ENCODE results near the gene SLC22A7. TPM values are rescaled to one million over a fixed set of nuclear protein-coding genes. Genes with fewer than 3 reads are reported as not detected.
"Not testable (repeated sequence)": the region's sequence is repeated elsewhere in the genome, so short reads cannot be mapped to it uniquely, and the experiment has no call there.

Gene SLC22A7
- total and polyA plus RNA-seq, 3 donors from 2014 or later, result not detected

DNA sequence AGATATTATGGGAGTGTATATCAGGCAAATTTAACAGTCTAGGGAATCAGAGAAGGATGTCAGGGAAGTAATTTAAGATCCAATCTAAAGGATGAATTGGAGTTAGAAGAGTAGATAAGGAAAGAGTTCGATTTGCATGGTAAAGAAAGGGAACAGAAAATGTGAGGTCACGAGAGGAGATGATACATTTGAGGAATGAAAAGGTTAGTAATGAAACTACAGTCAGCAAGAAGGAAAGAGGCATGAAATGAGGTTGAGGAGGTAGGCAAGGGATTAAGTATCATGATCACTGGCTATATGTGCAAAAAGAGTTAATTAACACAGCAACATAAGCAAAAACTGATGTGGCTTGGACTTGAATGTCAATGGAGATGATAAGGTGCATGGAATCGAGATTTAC is 49.0 kb downstream of the SLC22A7 start:
- intact Hi-C loops (cut with DNase I; ENCODE audit: low total_unique reads), result no loop called here
- no peaks in the 10 kb centered on the region for H3K36me3 ChIP-seq (ENCODE audit: low read depth, missing control alignments)
- 81% methylated on average over 3 of the region's 3 CpGs for WGBS, 2 donors

DNA sequence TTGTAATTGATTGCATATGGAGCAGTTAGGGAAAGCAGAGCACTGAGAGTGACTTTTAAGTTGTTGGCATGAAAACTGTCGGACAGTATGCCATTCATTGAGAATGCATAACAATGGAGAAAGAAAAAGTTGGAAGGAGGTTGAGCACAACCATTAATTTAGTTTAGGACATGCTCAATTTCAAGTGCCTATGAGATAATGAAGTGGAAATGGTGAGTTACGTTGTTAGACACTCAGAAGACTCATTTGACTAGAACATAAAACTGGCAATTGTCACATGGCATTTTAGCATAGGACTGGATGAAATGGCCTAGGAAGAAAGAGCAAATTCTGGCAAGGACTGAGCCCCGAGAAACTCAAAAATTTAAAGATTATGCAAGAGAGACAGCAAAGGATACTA is 49.4 kb downstream of the SLC22A7 start:
- Histone ChIP-seq H3K9me3 (no peaks in the 10 kb centered on the region), H3K27me3 (no peaks in the 10 kb centered on the region), H3K36me3 (ENCODE audit: low read depth, missing control alignments) (no peaks in the 10 kb centered on the region), H3K4me1 (no peaks in the 10 kb centered on the region), H3K27ac (no peak overlapping the region), H3K4me3 (no peak overlapping the region)
- TF ChIP-seq, protein P1, sequence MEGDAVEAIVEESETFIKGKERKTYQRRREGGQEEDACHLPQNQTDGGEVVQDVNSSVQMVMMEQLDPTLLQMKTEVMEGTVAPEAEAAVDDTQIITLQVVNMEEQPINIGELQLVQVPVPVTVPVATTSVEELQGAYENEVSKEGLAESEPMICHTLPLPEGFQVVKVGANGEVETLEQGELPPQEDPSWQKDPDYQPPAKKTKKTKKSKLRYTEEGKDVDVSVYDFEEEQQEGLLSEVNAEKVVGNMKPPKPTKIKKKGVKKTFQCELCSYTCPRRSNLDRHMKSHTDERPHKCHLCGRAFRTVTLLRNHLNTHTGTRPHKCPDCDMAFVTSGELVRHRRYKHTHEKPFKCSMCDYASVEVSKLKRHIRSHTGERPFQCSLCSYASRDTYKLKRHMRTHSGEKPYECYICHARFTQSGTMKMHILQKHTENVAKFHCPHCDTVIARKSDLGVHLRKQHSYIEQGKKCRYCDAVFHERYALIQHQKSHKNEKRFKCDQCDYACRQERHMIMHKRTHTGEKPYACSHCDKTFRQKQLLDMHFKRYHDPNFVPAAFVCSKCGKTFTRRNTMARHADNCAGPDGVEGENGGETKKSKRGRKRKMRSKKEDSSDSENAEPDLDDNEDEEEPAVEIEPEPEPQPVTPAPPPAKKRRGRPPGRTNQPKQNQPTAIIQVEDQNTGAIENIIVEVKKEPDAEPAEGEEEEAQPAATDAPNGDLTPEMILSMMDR (IDR thresholded peaks at IDR 0.05), result no peak
- no peak for TF ChIP-seq POLR2A (IDR thresholded peaks at IDR 0.05)
- 92 to 93% methylated on average over 3 of the region's 3 CpGs for WGBS, 2 donors
- intact Hi-C loops (cut with DNase I; ENCODE audit: low total_unique reads), result no loop called here
- DNase-seq, result no peak

More for the DNA sequence above, 49.0 kb downstream of the SLC22A7 start:
- Histone ChIP-seq H3K4me1 (no peaks in the 10 kb centered on the region), H3K27me3 (no peaks in the 10 kb centered on the region), H3K9me3 (no peaks in the 10 kb centered on the region), H3K4me3 (no peak overlapping the region), H3K27ac (no peak overlapping the region)
- DNase-seq, result no peak
- TF ChIP-seq, protein P1 (IDR thresholded peaks at IDR 0.05), result no peak
- TF ChIP-seq POLR2A (IDR thresholded peaks at IDR 0.05), result no peak

DNA sequence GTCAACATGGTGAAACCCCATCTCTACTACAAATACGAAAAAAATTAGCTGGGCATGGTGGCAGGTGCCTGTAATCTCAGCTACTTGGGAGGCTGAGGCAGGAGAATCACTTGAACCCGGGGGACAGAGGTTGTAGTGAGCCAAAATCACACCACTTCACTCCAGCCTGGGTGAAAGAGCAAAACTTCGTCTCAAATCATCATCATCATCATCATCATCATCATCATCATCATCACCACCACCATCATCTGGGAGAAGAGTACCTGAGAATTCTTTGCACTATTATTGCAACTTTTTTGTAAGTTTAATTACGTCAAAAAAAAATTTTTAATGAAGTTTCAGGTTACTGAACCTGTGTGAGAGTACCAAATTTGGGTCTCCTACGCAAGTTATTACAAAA is 53.9 kb downstream of the SLC22A7 start:
- H3K4me3 ChIP-seq; DNase-seq; H3K36me3 ChIP-seq (ENCODE audit: low read depth, missing control alignments); H3K4me1 ChIP-seq; intact Hi-C loops (cut with DNase I; ENCODE audit: low total_unique reads); H3K27me3 ChIP-seq; H3K9me3 ChIP-seq; H3K27ac ChIP-seq: not testable (repeated sequence)
- 87 to 88% methylated on average over 5 of the region's 5 CpGs for WGBS, 2 donors

Small RNAs within 50 kb of the gene (small RNA-seq; reads per million reads assigned to genes)
- gene RPL12P47, result 0 reads per million in 2 donors

Other genes starting within 250 kb of the SLC22A7 start
- 10 to 100 TPM; 23.9 to 31.5 TPM for gene CUL7, start 244.4 kb upstream of the SLC22A7 start, total RNA-seq
- 16.6 TPM for gene CUL7, start 244.4 kb upstream of the SLC22A7 start, polyA plus RNA-seq (ENCODE audit: insufficient read depth, low read depth, low replicate concordance)
- 10 to 100 TPM; 37.2 to 54.8 TPM for gene MRPL2, start 238.8 kb upstream of the SLC22A7 start, total RNA-seq
- 72.8 TPM for gene MRPL2, start 238.8 kb upstream of the SLC22A7 start, polyA plus RNA-seq (ENCODE audit: insufficient read depth, low read depth, low replicate concordance)
- 10 to 100 TPM; 41.1 to 49.4 TPM for gene KLC4, start 238.6 kb upstream of the SLC22A7 start, total RNA-seq
- 63.1 TPM for gene KLC4, start 238.6 kb upstream of the SLC22A7 start, polyA plus RNA-seq (ENCODE audit: insufficient read depth, low read depth, low replicate concordance)
- 10 to 100 TPM; 58.8 to 68.7 TPM for gene PTK7, start 221.9 kb upstream of the SLC22A7 start, total RNA-seq
- 60.8 TPM for gene PTK7, start 221.9 kb upstream of the SLC22A7 start, polyA plus RNA-seq (ENCODE audit: insufficient read depth, low read depth, low replicate concordance)
- gene SRF, start 127.0 kb upstream of the SLC22A7 start, total RNA-seq, result 10 to 100 TPM; 36.5 to 39.2 TPM
- gene SRF, start 127.0 kb upstream of the SLC22A7 start, polyA plus RNA-seq (ENCODE audit: insufficient read depth, low read depth, low replicate concordance), result 28.4 TPM
- 100 to 1,000 TPM in 1 of 2 donors, 10 to 100 TPM in 1; 90.6 to 110 TPM for gene CUL9, start 116.1 kb upstream of the SLC22A7 start, total RNA-seq
- 101 TPM for gene CUL9, start 116.1 kb upstream of the SLC22A7 start, polyA plus RNA-seq (ENCODE audit: insufficient read depth, low read depth, low replicate concordance)
- 10 to 100 TPM; 21.8 TPM for gene DNPH1, start 68.8 kb upstream of the SLC22A7 start, total RNA-seq
- gene DNPH1, start 68.8 kb upstream of the SLC22A7 start, polyA plus RNA-seq (ENCODE audit: insufficient read depth, low read depth, low replicate concordance), result 19.3 TPM
- gene TTBK1, start 54.8 kb upstream of the SLC22A7 start, total RNA-seq, result 1 to 10 TPM; 2.2 to 2.6 TPM
- gene TTBK1, start 54.8 kb upstream of the SLC22A7 start, polyA plus RNA-seq (ENCODE audit: insufficient read depth, low read depth, low replicate concordance), result 2.3 TPM
- 10 to 100 TPM; 13.4 to 33.4 TPM for gene CRIP3, start 10.6 kb downstream of the SLC22A7 start, total RNA-seq
- 34.3 TPM for gene CRIP3, start 10.6 kb downstream of the SLC22A7 start, polyA plus RNA-seq (ENCODE audit: insufficient read depth, low read depth, low replicate concordance)
- gene ZNF318, start 71.4 kb downstream of the SLC22A7 start, total RNA-seq, result 100 to 1,000 TPM in 1 of 2 donors, 10 to 100 TPM in 1; 79.7 to 123 TPM
- gene ZNF318, start 71.4 kb downstream of the SLC22A7 start, polyA plus RNA-seq (ENCODE audit: insufficient read depth, low read depth, low replicate concordance), result 97.9 TPM
- 10 to 100 TPM; 29.2 to 34.0 TPM for gene ABCC10, start 129.3 kb downstream of the SLC22A7 start, total RNA-seq
- gene ABCC10, start 129.3 kb downstream of the SLC22A7 start, polyA plus RNA-seq (ENCODE audit: insufficient read depth, low read depth, low replicate concordance), result 21.0 TPM
- 1 to 10 TPM; 1.7 to 1.9 TPM for gene DLK2, start 157.3 kb downstream of the SLC22A7 start, total RNA-seq
- 1.3 TPM for gene DLK2, start 157.3 kb downstream of the SLC22A7 start, polyA plus RNA-seq (ENCODE audit: insufficient read depth, low read depth, low replicate concordance)
- 10 to 100 TPM; 55.9 to 59.1 TPM for gene TJAP1, start 179.3 kb downstream of the SLC22A7 start, total RNA-seq
- gene TJAP1, start 179.3 kb downstream of the SLC22A7 start, polyA plus RNA-seq (ENCODE audit: insufficient read depth, low read depth, low replicate concordance), result 35.4 TPM
- 10 to 100 TPM; 20.1 to 29.3 TPM for gene LRRC73, start 212.1 kb downstream of the SLC22A7 start, total RNA-seq
- gene LRRC73, start 212.1 kb downstream of the SLC22A7 start, polyA plus RNA-seq (ENCODE audit: insufficient read depth, low read depth, low replicate concordance), result 50.6 TPM
- gene YIPF3, start 218.7 kb downstream of the SLC22A7 start, total RNA-seq, result 100 to 1,000 TPM; 130 to 138 TPM
- 131 TPM for gene YIPF3, start 218.7 kb downstream of the SLC22A7 start, polyA plus RNA-seq (ENCODE audit: insufficient read depth, low read depth, low replicate concordance)
- 10 to 100 TPM; 35.0 to 37.7 TPM for gene POLR1C, start 218.8 kb downstream of the SLC22A7 start, total RNA-seq
- gene POLR1C, start 218.8 kb downstream of the SLC22A7 start, polyA plus RNA-seq (ENCODE audit: insufficient read depth, low read depth, low replicate concordance), result 41.3 TPM

All from testis (tissue), 3 donors.